Testis (tissue), 3 donors: ENCODE data around the gene ZNF462. TPM values are rescaled to one million over a fixed set of nuclear protein-coding genes. Genes with fewer than 3 reads are reported as not detected.

Experiments
- DNase-seq: peaks from one replicate; pipeline ENCODE4 v3.0.0-alpha.2; 2019
- H3K27ac ChIP-seq, 2 donors: fragments of 200-600 bp; sonication (generic); one replicate each; pipeline ENCODE4 v1.5.1; 2019
- H3K27me3 ChIP-seq: fragments of 200-600 bp; sonication (generic); one replicate; pipeline ENCODE4 v1.5.1; 2019
- H3K36me3 ChIP-seq: fragments of 200-600 bp; sonication (generic); one replicate; pipeline ENCODE4 v1.5.1; 2017; ENCODE audit warnings: low read depth; ENCODE audit errors: missing control alignments
- H3K4me1 ChIP-seq: fragments of 200-600 bp; sonication (generic); one replicate; pipeline ENCODE4 v1.5.1; 2019
- H3K4me3 ChIP-seq, 2 donors: fragments of 200-600 bp; sonication (generic); one replicate each; pipeline ENCODE4 v1.5.1; 2017 to 2019
- H3K9me3 ChIP-seq: fragments of 200-600 bp; sonication (generic); one replicate; pipeline ENCODE4 v1.5.1; 2017
- POLR2A ChIP-seq: fragments of 450-650 bp; IDR thresholded peaks from one replicate; pipeline ENCODE4 v1.6.1; 2017; ENCODE audit warnings: antibody characterized with exemption, mild to moderate bottlenecking, moderate library complexity
- WGBS, 2 donors: methylation state at CpG; one replicate each; pipeline ENCODE4 v1.1.5; 2018; 5-methylcytosine and 5-hydroxymethylcytosine counted together
- intact Hi-C: fragments of 100-400 bp; cut with DNase I; formaldehyde crosslinking; loops from one replicate; pipeline ENCODE4 v1.15.1; 2023; ENCODE audit warnings: low total_unique reads
- polyA plus RNA-seq: library from polyadenylated mRNA; stranded (reverse); fragments of 350-450 nt; fragmentation: Illumina TruSeq; extraction: RNeasy Lipid Tissue Mini Kit (QIAGEN cat#74804); gene quantifications from one replicate; pipeline ENCODE4 v1.2.3, GENCODE V29; 2014; ENCODE audit warnings: low read depth, low replicate concordance; ENCODE audit not compliant: insufficient read depth
- total RNA-seq, 2 donors: library from RNA; depleted of rRNA; stranded (reverse); fragments of >200 nt; gene quantifications; one replicate each; pipeline ENCODE4 v1.2.3, GENCODE V29; 2016
- TF ChIP-seq, protein P1 (sequence below), 3 experiments: fragments of 450-650 bp in 2 of 3; fragments of 200-600 bp in 1 of 3; sonication (generic) in 1 of 3; IDR thresholded peaks; one replicate each; pipeline ENCODE4 v1.5.1; 2016 to 2019; ENCODE audit warnings: antibody characterized with exemption in 3 of 3, mild to moderate bottlenecking in 2 of 3, moderate library complexity in 1 of 3

ZNF462 gene
- total and polyA plus RNA-seq, 3 donors from 2014 or later, result 31.5 to 61.6 (median 53.2) TPM

DNA sequence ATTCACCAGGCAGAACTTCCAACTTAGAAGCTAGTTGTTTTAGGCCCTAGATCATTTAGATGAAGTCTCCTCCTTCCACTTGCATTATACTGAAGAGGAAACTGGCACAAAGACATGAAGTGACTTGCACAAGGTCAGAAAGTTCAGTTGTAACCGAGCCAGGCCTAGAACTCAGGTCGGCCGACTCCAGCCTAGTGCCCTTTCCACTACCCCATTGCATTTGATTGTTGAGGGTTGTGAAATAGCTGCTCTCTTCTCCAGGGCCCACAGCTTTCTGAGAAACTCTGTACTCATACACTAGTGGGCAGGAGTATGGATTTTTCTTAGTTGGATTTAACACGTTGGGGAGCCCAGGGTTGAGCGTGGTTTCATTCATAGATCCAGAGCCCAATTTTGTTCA, 5.6 kb downstream of the ZNF462 start:
- Histone ChIP-seq H3K4me1 (peaks cover 32% of the 10 kb centered on the region), H3K36me3 (no peaks in the 10 kb centered on the region), H3K27ac (peak overlapping the region; percentile 18 to 53), H3K4me3 (no peak overlapping the region), H3K9me3 (no peaks in the 10 kb centered on the region), H3K27me3 (no peaks in the 10 kb centered on the region)
- intact Hi-C loops, result loop anchor here (10.0 kb wide), 1 partner anchor 56 kb away; no protein-coding TSS in a partner anchor
- TF ChIP-seq, protein P1, sequence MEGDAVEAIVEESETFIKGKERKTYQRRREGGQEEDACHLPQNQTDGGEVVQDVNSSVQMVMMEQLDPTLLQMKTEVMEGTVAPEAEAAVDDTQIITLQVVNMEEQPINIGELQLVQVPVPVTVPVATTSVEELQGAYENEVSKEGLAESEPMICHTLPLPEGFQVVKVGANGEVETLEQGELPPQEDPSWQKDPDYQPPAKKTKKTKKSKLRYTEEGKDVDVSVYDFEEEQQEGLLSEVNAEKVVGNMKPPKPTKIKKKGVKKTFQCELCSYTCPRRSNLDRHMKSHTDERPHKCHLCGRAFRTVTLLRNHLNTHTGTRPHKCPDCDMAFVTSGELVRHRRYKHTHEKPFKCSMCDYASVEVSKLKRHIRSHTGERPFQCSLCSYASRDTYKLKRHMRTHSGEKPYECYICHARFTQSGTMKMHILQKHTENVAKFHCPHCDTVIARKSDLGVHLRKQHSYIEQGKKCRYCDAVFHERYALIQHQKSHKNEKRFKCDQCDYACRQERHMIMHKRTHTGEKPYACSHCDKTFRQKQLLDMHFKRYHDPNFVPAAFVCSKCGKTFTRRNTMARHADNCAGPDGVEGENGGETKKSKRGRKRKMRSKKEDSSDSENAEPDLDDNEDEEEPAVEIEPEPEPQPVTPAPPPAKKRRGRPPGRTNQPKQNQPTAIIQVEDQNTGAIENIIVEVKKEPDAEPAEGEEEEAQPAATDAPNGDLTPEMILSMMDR (IDR thresholded peaks at IDR 0.05), result no peak
- no peak for TF ChIP-seq POLR2A
- 46% methylated on average over 5 of the region's 5 CpGs for WGBS, 2 donors
- no peak for DNase-seq

DNA sequence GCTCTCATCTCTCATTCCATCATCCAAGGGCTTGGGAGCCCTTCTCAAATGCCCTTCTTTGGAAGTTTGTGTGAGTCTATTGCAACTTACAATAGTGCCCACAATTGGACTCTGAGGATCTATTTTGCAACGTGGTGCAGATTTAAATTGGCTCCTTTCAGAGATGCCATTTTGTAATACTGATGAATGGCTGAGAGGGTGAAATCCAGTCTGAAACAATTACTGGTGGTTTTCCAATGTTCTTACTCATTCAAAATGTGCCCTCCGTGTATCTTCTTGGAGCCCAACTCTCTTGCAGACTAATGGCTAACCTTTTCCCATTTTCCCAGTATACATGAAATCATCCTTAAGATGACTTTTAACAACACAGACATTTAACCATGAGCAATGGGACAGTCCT, 6.1 kb downstream of the ZNF462 start:
- Histone ChIP-seq H3K36me3 (no peaks in the 10 kb centered on the region), H3K9me3 (no peaks in the 10 kb centered on the region), H3K27me3 (no peaks in the 10 kb centered on the region), H3K4me3 (no peak overlapping the region), H3K4me1 (peaks cover 32% of the 10 kb centered on the region), H3K27ac (peak overlapping the region; percentile 18 to 53)
- WGBS, 2 donors, result 43 to 50% methylated on average over 2 of the region's 2 CpGs
- DNase-seq, result no peak
- TF ChIP-seq, protein P1 (IDR thresholded peaks at IDR 0.05), result no peak
- no peak for TF ChIP-seq POLR2A
- intact Hi-C loops, result loop anchor here (10.0 kb wide), 1 partner anchor 56 kb away; no protein-coding TSS in a partner anchor

DNA sequence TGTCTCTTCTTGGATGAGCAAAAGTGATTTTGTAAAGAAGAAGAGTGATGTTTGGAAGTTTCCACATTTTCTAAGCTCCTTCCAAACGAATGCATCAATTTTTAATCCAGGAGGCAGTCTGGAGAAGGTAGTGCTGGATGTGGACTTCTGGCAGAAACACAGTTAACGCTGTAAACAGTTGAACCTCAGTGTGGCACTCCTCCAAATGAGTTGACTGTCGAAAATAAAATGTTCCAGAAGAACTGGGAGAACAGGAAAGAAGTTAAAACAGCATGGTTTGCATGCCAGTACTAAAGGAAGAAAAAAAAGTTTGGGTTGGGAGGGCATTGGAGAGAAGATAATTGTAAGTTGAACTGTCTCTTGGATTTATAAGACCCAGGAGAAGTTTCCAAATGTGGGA, 6.5 kb downstream of the ZNF462 start:
- H3K4me1 ChIP-seq, result peaks cover 32% of the 10 kb centered on the region
- no peaks in the 10 kb centered on the region for H3K9me3 ChIP-seq
- TF ChIP-seq POLR2A, result no peak
- TF ChIP-seq, protein P1 (IDR thresholded peaks at IDR 0.05), result no peak
- DNase-seq, result peak; percentile 25
- intact Hi-C loops, result loop anchor here (10.0 kb wide), 1 partner anchor 55 kb away; no protein-coding TSS in a partner anchor
- H3K4me3 ChIP-seq, result no peak overlapping the region
- peak overlapping the region in 1 of 2 donors; percentile 53 for H3K27ac ChIP-seq
- H3K36me3 ChIP-seq, result no peaks in the 10 kb centered on the region
- H3K27me3 ChIP-seq, result no peaks in the 10 kb centered on the region
- 31 to 32% methylated on average over 3 of the region's 3 CpGs for WGBS, 2 donors

DNA sequence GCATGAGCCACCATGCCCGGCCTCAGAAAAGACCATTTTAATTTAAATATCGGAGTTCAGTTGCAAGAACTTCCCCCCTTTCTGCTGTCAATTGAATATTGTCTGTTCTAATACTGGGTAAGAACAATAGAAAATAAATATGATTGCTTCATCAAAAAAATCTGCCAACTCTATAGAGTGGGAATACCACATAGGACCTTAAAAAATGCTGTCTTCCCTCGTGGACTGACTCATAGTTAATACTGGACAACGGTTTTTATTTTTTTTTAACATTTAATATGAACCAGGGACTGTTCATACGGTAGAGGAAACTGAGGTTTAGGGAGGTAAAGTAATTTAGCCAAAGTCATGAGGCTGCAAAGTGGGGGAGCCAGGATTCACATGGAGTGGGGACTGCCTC, 9.7 kb downstream of the ZNF462 start:
- Histone ChIP-seq H3K27me3 (no peaks in the 10 kb centered on the region), H3K36me3 (no peaks in the 10 kb centered on the region), H3K4me3 (no peak overlapping the region), H3K9me3 (no peaks in the 10 kb centered on the region), H3K27ac (no peak overlapping the region), H3K4me1 (peaks cover 36% of the 10 kb centered on the region)
- TF ChIP-seq, protein P1 (IDR thresholded peaks at IDR 0.05), result no peak
- no peak for TF ChIP-seq POLR2A
- 87 to 90% methylated on average over 5 of the region's 5 CpGs for WGBS, 2 donors
- intact Hi-C loops, result no loop called here
- DNase-seq, result no peak

DNA sequence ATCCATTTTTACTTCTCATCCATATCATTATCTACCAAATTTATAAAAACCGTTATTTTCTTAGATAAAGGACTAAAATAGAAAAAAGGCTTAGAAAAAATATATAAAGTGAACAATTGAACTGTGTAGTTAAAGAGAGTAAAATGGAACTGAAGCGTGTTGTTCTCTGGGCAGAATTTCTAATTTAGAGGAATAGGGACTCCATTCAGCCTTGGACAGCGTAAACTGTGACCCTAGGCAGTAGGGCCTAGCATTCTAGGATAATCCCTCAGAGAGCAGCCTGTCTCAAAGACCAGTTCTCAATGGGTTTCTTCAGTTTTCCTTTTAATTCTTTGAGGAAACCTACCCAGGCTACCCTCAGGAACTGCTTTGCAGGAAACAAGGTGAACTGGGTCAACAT, 11.1 kb downstream of the ZNF462 start:
- no peaks in the 10 kb centered on the region for H3K36me3 ChIP-seq
- H3K4me1 ChIP-seq, result peaks cover 42% of the 10 kb centered on the region
- H3K27ac ChIP-seq, result no peak overlapping the region
- 80 to 86% methylated on average over 3 of the region's 3 CpGs for WGBS, 2 donors
- no peak for DNase-seq
- H3K4me3 ChIP-seq, result no peak overlapping the region
- no peak for TF ChIP-seq POLR2A
- TF ChIP-seq, protein P1 (IDR thresholded peaks at IDR 0.05), result no peak
- no peaks in the 10 kb centered on the region for H3K9me3 ChIP-seq
- intact Hi-C loops, result no loop called here
- H3K27me3 ChIP-seq, result no peaks in the 10 kb centered on the region
